HUDEP-2 (cell line): ENCODE data around the gene LRRC38.
"Not testable (repeated sequence)": the region's sequence is repeated elsewhere in the genome, so short reads cannot be mapped to it uniquely, and the experiment has no call there.

ENCODE experiments used
- DNase-seq, 76 experiments: peaks; one replicate each; lab custom pipeline; 2025; ENCODE audit not compliant: unreplicated experiment in 76 of 76; lab: John Stamatoyannopoulos, UW

LRRC38 gene

GRCh38 chr1:13478692-13479091 lies 35.1 kb downstream of the LRRC38 start:
- no peak for DNase-seq

DNA sequence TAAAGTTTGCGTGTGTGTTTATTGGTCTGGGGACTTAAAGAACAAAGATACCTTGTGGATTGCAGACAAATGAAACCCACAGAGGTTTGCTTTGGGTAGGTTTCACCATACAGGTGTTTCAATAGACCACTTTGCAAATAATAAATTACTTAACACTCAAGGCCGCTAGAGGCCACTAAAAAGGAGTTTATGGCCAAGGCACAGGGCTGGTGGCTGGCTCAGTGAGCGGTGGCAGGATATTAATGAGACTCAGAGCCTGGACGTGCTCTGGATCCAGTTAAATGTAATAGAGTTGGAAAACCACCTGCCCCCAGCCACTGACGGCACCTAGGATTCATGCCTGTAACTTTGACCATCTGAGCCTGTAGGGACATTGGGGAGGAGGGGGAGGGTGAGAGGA lies 44.5 kb downstream of the LRRC38 start:
- DNase-seq: peak in 1 of 76 experiments; percentile 1

DNA sequence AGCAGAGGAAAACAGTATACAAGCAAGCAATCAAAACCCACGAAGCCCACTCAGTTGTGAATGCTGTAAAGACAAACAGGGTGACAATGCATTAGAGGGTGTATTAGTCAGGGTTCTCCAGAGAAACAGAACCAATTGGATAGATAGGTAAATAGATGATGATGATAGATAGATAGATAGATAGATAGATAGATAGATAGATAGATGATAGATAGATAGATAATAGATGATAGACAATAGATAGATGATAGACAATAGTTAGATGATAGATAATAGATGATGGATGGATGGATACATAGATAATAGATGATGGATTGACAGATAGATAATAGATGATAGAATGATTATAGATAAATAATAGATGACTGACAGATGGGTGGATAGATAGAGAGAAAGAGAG lies 48.3 kb downstream of the LRRC38 start:
- DNase-seq: no peak

DNA sequence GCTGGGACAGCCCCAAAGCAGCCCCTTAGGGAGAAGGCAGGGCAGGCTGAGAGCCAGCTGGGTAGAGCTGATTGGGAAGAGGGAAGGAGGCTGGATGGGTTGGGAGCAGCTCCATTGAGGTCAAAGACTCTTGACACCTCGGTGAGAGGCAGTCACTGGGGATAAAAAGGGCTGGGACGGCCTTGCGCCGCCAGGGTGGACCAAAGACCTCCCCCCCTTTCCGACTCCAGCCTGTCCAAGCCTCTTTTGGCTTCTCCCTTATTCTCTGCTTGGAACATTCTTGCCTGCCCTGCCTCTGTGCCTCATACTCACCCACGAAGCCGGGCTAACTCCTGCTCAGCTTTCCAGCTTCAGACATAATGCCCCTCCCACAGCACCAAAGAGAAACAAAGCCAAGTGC lies 51.1 kb downstream of the LRRC38 start:
- DNase-seq: no peak

- DNase-seq: no peak
Observed at GRCh38 chr1:13461977-13462376, 51.8 kb downstream of the LRRC38 start.

- no peak for DNase-seq
Observed at GRCh38 chr1:13456904-13457532, 56.8 kb downstream of the LRRC38 start.

GRCh38 chr1:13451399-13451965 lies 62.3 kb downstream of the LRRC38 start:
- DNase-seq: no peak

- no peak for DNase-seq
Observed at GRCh38 chr1:13450204-13450603, 63.6 kb downstream of the LRRC38 start.

DNA sequence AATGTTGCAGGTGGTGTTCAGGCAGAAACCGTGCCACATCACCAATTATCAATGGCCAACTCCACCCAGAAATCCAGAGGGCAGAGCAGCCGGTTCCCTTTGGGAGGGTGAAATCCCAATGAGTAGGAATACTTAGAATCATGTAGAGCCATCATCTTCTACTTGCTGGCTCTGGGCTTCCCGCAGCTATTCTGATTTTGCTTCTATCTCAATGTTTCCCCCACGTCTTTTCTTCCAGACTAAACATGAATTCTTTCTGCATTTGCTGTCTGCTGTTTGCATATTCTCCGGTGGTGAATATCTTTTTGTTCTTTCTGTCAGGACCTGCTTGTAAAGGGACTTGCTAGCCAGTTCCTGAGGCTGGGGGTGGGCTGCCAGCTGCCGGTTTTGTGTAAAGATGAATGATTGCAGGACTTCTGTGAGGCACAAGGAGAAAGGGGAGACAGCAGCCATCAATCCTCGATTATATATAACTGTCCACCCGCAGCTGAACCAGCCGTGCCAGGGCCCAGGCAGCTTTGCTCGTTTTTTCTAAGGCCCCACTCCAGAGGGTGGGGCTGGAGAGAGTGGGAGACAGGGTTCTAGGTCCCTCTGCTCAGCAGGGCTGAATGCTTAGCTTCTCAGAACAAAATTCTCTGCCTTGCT lies 70.3 kb downstream of the LRRC38 start:
- no peak for DNase-seq

DNA sequence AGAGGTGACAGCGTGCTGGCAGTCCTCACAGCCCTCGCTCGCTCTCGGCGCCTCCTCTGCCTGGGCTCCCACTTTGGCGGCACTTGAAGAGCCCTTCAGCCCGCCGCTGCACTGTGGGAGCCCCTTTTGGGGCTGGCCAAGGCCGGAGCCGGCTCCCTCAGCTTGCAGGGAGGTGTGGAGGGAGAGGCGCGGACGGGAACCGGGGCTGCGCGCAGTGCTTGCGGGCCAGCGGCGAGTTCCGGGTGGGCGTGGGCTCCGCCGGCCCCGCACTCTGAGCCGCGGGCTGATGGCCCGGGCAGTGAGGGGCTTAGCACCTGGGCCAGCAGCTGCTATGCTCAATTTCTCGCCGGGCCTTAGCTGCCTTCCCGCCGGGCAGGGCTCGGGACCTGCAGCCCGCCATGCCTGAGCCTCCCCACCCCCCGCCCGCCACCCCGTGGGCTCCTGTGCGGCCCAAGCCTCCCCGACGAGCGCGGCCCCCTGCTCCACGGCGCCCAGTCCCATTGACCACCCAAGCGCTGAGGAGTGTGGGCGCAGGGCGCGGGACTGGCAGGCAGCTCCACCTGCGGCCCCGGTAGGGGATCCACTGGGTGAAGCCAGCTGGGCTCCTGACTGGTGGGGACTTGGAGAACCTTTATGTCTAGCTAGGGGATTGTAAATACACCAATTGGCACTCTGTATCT lies 74.6 kb downstream of the LRRC38 start:
- not testable (repeated sequence) for DNase-seq

DNA sequence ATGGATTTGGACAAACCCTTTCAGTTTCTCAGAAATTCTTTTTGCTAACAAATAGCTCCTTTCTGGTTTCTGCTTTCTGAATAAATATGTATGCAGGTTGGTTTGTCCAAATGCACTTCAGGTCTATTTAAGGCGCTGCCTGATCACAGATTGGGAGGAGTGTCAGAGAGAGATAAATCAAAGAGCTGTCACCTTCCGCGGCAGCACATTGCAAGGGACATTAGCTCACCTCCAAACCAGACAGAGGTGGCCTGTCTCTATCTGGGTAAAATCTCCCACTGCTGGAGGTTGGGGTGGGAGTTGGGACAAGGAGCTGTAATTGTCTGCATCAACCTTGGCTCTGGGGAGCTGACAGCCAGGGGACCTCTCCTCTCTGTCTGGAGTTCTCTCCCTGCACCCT lies 78.3 kb downstream of the LRRC38 start:
- no peak for DNase-seq

- DNase-seq: not testable (repeated sequence)
Observed at GRCh38 chr1:13433694-13434358, 80.0 kb downstream of the LRRC38 start.

DNA sequence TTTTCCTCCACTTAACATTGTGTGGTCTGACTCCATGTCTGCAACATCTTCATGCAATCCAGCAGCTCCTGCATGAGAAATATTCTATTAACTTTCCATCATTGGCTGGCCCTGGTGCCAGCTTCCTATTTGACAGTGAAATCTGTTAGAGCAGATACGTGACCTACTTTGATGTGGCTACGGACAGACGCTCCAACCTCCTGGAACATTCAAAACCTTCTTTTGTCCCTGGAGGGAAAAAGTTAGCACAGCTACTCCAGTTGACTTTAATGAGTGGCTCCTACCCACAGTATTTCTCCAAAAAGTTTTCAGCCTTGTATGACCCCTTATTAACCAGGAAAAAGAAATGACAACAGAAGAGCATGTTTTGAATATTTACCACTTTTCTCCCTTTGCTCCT lies 81.6 kb downstream of the LRRC38 start:
- DNase-seq: no peak

- DNase-seq: no peak
Observed at GRCh38 chr1:13430495-13430894, 83.3 kb downstream of the LRRC38 start.
